Erythroblast (primary cell): ENCODE measurements around the gene MICU1.

ENCODE experiments used
- GATA1 ChIP-seq: IDR thresholded peaks from 2 replicates; pipeline ENCODE4 v1.6.1; 2011; ENCODE audit warnings: low read depth, mild to moderate bottlenecking, control low read depth, low read length, moderate library complexity
- POLR2A ChIP-seq: IDR thresholded peaks from 2 replicates; pipeline ENCODE4 v1.6.1; 2011; ENCODE audit warnings: mild to moderate bottlenecking, low read length

DNA sequence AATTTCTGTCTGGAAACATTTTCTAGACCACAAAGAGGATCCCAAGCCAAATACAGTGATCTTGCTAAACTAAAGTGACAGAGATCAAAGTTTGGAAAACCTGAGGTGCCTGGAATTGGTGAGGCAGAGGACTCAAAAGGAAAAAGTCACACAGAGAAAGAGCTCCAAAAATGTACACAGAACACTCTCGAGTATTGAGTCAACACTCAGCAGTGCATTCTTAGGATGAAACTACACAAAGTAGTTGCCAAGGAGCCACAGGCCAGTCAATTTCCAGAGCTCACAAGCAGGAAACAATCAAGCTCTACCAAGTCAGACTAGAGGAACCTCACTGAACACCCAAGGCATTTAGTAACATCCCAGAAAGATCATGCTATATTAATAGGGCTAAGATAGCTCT is 61.3 kb downstream of the MICU1 start:
- no peak for TF ChIP-seq POLR2A
- no peak for TF ChIP-seq GATA1
